CD4-positive, alpha-beta T cell treated with Interferon gamma for 1 hour (primary cell): Measurements from ENCODE around the gene LANCL2.
"Not testable (repeated sequence)": the region's sequence is repeated elsewhere in the genome, so short reads cannot be mapped to it uniquely, and the experiment has no call there.

ENCODE experiments used
- DNase-seq: peaks from one replicate; pipeline ENCODE4 v3.0.0-alpha.2; 2020

Gene LANCL2

GRCh38 chr7:55365205-55365674 is at the start of gene LANCL2:
Gene LANCL2 (plus strand): TSS chr7:55365337. CDS start chr7:55366026, 689 bp downstream.
- DNase-seq = no peak

DNA sequence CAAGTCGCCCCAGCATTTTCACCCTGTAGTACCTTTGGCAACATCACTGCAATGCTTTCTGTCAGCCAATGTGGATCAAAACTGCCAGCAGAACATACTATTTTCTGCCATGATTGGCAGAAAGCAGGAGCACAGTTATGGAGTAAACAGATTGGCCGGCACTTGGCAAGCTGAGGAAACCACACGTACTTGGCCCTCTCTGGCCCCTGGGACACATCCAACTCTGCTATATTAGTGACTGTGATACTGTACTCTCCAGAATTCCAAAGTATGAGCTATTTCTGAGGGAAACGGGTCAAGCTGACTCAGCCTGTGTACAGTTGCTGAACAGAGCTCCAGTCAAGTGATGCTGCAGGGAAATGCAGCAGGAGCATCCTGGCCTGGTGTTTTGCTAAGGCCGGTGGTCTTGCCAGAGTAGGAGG is 39.8 kb upstream of the LANCL2 start:
- no peak for DNase-seq

DNA sequence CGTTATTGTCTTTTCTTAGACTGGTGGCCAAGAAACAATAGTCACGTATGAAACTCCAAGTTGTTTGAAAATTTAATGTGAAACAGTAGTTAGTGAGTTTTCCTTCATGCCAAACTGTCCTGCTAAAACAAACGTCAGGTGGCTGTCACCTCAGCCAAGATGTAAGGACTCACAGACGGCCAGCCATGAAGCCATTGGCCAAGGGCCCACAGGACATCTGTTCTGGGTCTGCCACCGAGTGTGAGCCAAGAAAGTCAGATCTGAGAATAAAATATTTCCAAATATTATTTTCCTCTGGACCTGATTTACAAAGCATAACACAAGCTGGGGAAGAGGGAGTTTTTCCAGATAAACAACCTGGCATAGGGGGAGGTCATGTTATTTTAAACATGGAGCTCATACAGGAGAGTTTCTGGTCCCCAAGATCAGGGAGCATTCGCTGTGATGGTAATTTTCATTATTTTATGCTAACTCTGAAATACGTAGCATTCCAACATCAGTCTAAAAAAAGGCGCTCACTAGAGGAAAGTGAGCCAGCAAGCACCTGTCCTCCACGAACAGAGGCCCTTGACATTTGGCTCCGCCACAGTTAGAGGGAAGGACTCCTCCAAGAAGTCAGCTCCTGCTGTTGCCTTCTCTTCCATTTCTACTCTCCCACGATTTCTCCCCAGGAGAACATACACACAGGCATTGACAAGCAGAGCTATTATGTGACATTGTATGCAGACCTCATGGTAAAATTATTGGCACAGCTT is 38.9 kb upstream of the LANCL2 start:
- no peak for DNase-seq

- DNase-seq = no peak
Observed at GRCh38 chr7:55326945-55327626, 38.1 kb upstream of the LANCL2 start.

DNA sequence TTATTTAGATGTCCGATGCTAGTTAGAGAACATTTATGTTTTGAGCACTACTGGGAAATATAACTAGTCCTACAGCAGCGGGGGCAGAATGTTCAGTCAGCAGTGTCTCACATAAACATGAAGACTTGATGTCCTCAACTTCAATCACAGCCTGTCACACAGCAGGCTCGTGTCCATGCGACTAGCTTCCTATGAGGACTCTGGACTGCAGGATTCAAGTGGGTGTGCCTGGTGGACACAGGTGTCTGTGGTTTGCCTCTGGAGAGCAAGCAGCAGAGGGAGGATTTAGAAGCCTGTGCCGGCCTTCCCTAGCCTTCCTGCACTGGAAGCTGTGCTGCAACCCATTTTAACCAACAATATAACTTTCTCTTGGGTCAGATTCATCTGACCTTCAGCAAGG is 30.0 kb upstream of the LANCL2 start:
- no peak for DNase-seq

DNA sequence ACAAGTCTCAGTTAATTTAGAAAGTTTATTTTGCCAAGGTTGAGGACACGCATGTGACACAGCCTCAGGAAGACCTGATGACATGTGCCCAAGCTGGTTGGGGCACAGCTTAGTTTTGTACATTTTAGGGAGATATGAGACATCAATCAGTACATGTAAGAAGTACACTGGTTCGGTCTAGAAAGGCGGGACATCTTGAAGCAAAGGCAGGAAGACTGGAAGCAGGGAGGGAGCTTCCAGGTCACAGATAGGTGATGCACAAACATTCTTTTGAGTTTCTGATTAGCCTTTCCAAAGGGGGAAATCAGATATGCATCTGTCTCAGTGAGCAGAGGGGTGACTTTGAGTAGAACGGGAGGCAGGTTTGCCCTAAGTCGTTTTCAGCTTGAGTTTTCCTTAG is 29.4 kb upstream of the LANCL2 start:
- no peak for DNase-seq

- DNase-seq = no peak
Observed at GRCh38 chr7:55336540-55336939, 28.6 kb upstream of the LANCL2 start.

- no peak for DNase-seq
Observed at GRCh38 chr7:55339033-55340000, 25.8 kb upstream of the LANCL2 start.

DNA sequence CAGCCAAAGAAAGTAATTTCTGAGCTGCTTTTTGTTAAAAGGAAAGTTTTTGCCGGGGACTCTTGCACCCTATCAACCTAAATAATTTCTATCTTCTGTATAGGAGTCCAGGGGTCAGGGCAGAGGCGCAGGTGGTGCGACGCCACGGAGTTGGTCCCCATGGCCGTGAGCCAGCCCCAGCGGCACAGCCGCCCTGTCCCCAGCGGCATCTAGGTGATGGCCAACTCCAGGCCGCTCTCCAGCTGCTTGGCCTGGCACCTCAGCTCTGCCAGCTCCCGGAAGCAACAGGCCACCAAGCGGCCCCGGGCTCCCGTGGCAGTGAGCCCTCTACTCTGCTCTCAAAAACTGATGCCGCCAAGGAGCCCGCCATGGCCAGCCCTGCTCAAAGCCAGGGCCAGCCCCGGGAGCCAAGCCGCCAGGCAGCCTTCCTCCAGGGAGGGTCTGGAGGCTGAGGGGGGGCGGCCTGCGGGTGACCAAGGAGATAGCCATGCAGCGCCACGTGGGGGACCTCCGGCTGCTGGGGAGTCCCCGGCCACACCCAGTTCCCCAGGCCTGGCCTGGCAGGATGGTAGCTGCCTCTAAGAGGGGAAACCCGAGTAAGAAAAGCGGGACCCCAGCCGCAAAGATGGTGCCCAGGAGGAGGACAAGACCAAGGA is 22.8 kb upstream of the LANCL2 start:
- DNase-seq = no peak

- no peak for DNase-seq
Observed at GRCh38 chr7:55343002-55343781, 21.9 kb upstream of the LANCL2 start.

GRCh38 chr7:55343860-55344606 is 21.1 kb upstream of the LANCL2 start:
- no peak for DNase-seq

- DNase-seq = no peak
Observed at GRCh38 chr7:55344840-55345239, 20.3 kb upstream of the LANCL2 start.

DNA sequence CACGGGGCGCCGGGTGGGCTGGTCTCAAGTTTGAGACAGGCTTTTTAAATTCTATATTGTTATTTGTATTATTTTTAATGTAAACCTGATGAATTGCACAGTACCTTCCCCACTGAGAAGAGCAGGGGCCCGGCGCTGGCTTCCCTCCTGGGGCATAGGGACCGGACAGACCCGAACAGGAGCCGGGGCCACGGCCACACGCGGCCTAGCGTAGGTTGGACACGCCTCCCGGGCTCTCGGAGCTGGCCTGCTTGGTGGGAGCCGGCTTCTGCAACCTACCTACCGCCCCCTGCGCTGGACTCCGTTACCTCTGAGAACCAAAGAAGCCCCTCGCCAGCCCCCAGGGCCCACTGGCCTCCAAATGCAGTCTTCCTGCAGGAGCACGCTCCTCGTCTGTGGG is 19.8 kb upstream of the LANCL2 start:
- DNase-seq = no peak

- DNase-seq = no peak
Observed at GRCh38 chr7:55348502-55348901, 16.6 kb upstream of the LANCL2 start.

- no peak for DNase-seq
Observed at GRCh38 chr7:55349121-55349520, 16.0 kb upstream of the LANCL2 start.

- no peak for DNase-seq
Observed at GRCh38 chr7:55350281-55350680, 14.9 kb upstream of the LANCL2 start.

GRCh38 chr7:55351263-55351662 is 13.9 kb upstream of the LANCL2 start:
- no peak for DNase-seq

DNA sequence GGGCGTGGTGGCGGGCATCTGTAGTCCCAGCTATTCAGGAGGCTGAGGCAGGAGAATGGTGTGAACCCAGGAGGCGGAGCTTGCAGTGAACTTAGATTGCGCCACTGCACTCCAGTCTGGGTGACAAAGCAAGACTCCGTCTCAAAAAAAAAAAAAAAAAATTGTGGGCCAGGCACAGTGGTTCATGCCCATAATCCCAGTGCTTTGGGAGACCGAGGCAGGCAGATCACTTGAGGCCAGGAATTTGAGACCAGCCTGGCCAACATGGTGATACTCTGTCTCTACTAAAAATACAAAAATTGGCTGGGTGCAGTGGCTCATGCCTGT is 12.2 kb upstream of the LANCL2 start:
- DNase-seq = not testable (repeated sequence)

GRCh38 chr7:55360486-55360885 is 4.7 kb upstream of the LANCL2 start:
- DNase-seq = no peak

- DNase-seq = no peak
Observed at GRCh38 chr7:55361560-55361959, 3.6 kb upstream of the LANCL2 start.

DNA sequence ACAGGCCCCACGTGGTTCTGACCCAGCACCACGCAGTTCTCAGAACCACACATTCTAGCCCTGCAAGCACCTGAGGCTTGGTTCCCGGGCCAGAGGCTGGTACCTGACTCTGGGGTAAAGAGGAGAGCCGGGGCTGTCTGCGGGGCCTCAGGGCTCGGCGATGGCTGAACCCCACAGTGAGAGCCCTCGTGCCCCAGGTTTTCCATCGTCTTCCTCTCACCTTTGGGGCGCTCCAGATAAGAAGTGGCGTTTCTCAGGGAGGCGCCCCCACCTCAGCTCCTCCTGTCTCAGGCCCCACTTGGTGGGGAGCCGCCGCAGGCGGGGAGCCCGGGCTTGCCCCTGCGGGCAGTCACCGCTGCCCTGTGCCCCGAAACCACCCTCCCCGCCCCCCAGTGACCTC is 2.2 kb upstream of the LANCL2 start:
- no peak for DNase-seq
